Nephron (organoid): Measurements from ENCODE around the gene ABCA9.

ENCODE experiments used
- H3K27ac Mint-ChIP-seq, 3 experiments: 2 replicates each; pipeline ENCODE4 v1.8.0; 2020; ENCODE audit warnings: mixed read lengths in 3 of 3, mild to moderate bottlenecking in 2 of 3, moderate library complexity in 1 of 3
- H3K27me3 Mint-ChIP-seq: 2 replicates; pipeline ENCODE4 v1.8.0; 2021; ENCODE audit warnings: low read depth, mild to moderate bottlenecking, moderate library complexity, mixed read lengths
- H3K36me3 Mint-ChIP-seq: 2 replicates; pipeline ENCODE4 v1.8.0; 2020; ENCODE audit warnings: low read depth, mixed read lengths
- H3K4me1 Mint-ChIP-seq: 2 replicates; pipeline ENCODE4 v1.8.0; 2020; ENCODE audit warnings: mixed read lengths
- H3K4me3 Mint-ChIP-seq, 3 experiments: 2 replicates each; pipeline ENCODE4 v1.8.0; 2020; ENCODE audit warnings: mild to moderate bottlenecking in 3 of 3, mixed read lengths in 3 of 3, moderate library complexity in 2 of 3
- H3K9me3 Mint-ChIP-seq: 2 replicates; pipeline ENCODE4 v1.8.0; 2020; ENCODE audit warnings: mixed read lengths
- TF ChIP-seq, protein P1 (sequence below), 3 experiments: fragments of 200-600 bp; sonication (generic); IDR thresholded peaks; one replicate each; pipeline ENCODE4 v1.5.0; 2021; ENCODE audit warnings: antibody characterized with exemption in 3 of 3; ENCODE audit not compliant: unreplicated experiment in 3 of 3

Gene ABCA9

DNA sequence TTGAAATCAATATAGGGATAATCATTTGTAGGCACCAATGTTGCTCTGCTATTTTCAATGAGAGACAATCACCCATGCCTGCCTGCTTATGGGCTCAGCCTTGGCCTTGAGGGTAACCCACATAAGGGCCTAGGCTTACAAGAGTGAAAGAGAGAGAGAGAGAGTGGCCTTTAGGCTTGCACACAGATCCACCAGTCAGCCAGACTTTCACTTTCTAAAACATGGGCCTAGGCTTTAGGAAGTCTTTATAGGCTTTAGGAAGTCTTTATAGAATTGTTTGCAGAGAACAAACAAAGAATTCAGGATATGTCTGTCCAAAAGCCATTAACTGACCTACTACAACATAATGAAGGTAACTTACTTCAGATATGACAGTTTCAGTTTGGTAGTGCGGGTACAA lies 3.4 kb downstream of the ABCA9 start:
- Mint-ChIP-seq H3K4me1 (peaks cover 28% of the 10 kb centered on the region), H3K27ac (peak overlapping the region in 1 of 3 experiments; percentile 2), H3K9me3 (peaks cover 31% of the 10 kb centered on the region), H3K36me3 (peaks cover 14% of the 10 kb centered on the region), H3K4me3 (no peak overlapping the region), H3K27me3 (no peaks in the 10 kb centered on the region)
- TF ChIP-seq, protein P1, sequence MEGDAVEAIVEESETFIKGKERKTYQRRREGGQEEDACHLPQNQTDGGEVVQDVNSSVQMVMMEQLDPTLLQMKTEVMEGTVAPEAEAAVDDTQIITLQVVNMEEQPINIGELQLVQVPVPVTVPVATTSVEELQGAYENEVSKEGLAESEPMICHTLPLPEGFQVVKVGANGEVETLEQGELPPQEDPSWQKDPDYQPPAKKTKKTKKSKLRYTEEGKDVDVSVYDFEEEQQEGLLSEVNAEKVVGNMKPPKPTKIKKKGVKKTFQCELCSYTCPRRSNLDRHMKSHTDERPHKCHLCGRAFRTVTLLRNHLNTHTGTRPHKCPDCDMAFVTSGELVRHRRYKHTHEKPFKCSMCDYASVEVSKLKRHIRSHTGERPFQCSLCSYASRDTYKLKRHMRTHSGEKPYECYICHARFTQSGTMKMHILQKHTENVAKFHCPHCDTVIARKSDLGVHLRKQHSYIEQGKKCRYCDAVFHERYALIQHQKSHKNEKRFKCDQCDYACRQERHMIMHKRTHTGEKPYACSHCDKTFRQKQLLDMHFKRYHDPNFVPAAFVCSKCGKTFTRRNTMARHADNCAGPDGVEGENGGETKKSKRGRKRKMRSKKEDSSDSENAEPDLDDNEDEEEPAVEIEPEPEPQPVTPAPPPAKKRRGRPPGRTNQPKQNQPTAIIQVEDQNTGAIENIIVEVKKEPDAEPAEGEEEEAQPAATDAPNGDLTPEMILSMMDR (IDR thresholded peaks at IDR 0.05; ENCODE audit: unreplicated experiment in 3 of 3): no peak

DNA sequence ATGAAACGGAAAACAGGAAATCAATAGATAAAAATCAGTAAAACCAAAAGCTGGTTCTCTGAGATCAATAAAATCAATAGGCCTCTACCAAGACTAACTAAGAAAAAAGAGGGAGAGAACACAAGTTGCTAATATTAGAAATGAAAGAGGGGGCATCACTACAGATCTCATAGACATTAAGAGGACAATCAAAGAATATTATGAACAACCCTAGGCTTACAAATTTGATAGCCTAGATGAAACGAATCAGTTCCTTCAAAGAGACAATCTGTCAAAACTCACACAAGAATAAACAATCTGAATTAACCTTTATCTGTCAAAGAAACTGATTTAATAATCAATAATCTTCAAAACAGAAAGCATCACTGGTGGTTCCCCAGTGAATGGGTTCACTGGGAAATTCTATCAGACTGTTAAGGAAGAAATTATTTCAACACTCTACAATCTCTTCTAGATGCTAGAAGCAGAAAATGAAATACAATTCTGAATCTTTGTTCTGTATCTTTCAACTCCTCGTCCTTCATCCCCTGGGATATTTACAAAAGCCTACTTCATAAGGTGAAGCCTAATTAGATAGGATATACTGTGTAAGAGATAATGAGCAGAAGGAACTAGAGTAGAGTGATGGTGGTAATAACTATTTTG lies 4.4 kb downstream of the ABCA9 start:
- Mint-ChIP-seq H3K9me3 (peaks cover 36% of the 10 kb centered on the region), H3K27me3 (no peaks in the 10 kb centered on the region), H3K36me3 (peaks cover 15% of the 10 kb centered on the region), H3K4me1 (peaks cover 27% of the 10 kb centered on the region), H3K4me3 (no peak overlapping the region), H3K27ac (no peak overlapping the region)
- TF ChIP-seq, protein P1 (IDR thresholded peaks at IDR 0.05; ENCODE audit: unreplicated experiment in 3 of 3): no peak

DNA sequence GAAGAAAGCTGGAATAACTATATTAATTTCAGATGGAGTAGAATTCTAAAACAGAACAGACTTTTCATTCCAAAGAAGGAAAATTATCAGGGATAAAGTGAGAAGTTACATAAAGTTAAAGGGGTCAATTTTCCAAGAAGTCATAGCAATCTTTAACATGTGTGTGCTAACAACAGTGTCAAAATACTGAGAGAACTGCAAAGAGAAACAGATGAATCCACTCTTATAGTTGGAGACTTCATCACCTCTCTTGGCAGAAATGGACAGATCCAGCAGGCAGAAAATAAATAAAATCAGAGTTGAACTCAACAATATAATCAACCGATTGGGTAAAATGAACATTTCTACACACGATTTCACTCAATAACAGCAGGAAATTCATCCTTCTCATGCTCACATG lies 5.4 kb downstream of the ABCA9 start:
- H3K4me3 Mint-ChIP-seq: no peak overlapping the region
- peaks cover 26% of the 10 kb centered on the region for H3K4me1 Mint-ChIP-seq
- peaks cover 40% of the 10 kb centered on the region for H3K9me3 Mint-ChIP-seq
- no peak overlapping the region for H3K27ac Mint-ChIP-seq
- TF ChIP-seq, protein P1 (IDR thresholded peaks at IDR 0.05; ENCODE audit: unreplicated experiment in 3 of 3): no peak
- peaks cover 18% of the 10 kb centered on the region for H3K36me3 Mint-ChIP-seq
- no peaks in the 10 kb centered on the region for H3K27me3 Mint-ChIP-seq

DNA sequence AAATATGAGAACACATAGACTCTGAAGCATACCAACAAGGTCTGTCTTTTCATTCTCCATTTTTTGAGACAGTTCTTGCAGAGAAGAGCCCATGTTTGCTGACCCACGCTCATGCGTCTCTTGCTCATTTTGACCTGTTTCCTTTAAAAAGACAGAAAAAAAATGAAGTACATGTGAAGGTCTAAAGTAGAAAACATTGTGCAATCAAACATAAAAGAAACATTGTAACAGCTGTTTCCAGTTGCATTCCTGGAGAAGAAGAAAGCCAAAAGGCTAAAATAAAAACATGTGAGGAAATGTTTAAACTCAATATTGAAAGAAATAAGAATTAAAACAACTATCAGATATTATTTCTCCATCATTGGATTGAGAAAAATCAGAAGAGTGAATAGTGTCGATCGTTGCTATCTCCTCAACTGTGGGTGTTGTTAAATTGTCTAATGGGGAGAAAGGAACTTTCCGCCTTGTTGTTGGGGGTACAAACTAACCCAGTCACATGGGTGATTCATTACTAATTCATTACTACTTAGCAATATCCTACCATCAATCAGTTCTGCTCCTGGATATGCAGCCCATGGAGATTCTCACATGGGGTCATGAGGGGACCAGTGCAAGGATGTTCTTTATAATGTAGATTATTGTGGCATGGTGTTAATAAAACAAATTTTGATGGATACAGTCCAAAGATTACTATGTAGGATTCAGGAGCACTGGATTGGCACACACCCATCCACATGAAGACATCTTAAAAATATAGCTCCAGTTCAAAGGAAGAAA lies 9.5 kb downstream of the ABCA9 start:
- peaks cover 14% of the 10 kb centered on the region for H3K36me3 Mint-ChIP-seq
- TF ChIP-seq, protein P1 (IDR thresholded peaks at IDR 0.05; ENCODE audit: unreplicated experiment in 3 of 3): no peak
- peaks cover 31% of the 10 kb centered on the region for H3K9me3 Mint-ChIP-seq
- no peak overlapping the region for H3K4me3 Mint-ChIP-seq
- H3K4me1 Mint-ChIP-seq: peaks cover 24% of the 10 kb centered on the region
- peak overlapping the region; percentile 46 to 95 (median 85) for H3K27ac Mint-ChIP-seq
- no peaks in the 10 kb centered on the region for H3K27me3 Mint-ChIP-seq

DNA sequence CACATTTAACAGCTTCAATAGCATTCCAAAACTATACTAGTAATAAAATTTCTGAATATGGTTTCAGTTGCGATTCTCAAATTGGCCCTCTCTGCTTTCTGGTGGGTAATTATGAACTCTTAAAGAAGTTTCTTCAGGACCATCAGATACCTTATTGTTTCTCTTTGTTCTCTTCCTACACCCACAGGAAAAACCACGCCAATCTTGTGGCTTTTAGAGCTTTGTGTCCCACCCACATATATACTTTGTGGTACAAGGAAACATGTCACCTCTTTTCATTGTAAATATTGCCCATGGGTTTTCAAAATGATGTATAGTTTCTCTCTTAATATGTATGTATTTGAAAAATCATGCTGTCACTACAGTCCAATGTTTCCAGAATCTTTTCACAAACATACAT lies 12.1 kb downstream of the ABCA9 start:
- H3K27ac Mint-ChIP-seq: peak overlapping the region; percentile 85 to 96 (median 94)
- H3K27me3 Mint-ChIP-seq: no peaks in the 10 kb centered on the region
- H3K4me1 Mint-ChIP-seq: peaks cover 24% of the 10 kb centered on the region
- peaks cover 18% of the 10 kb centered on the region for H3K9me3 Mint-ChIP-seq
- H3K4me3 Mint-ChIP-seq: no peak overlapping the region
- peaks cover 13% of the 10 kb centered on the region for H3K36me3 Mint-ChIP-seq
- TF ChIP-seq, protein P1 (IDR thresholded peaks at IDR 0.05; ENCODE audit: unreplicated experiment in 3 of 3): no peak
